Measurements from ENCODE around the gene RAB6D. TPM values are rescaled to one million over a fixed set of nuclear protein-coding genes. Genes with fewer than 3 reads are reported as not detected.

Gene RAB6D
- not detected in 2 replicates for total RNA-seq

DNA sequence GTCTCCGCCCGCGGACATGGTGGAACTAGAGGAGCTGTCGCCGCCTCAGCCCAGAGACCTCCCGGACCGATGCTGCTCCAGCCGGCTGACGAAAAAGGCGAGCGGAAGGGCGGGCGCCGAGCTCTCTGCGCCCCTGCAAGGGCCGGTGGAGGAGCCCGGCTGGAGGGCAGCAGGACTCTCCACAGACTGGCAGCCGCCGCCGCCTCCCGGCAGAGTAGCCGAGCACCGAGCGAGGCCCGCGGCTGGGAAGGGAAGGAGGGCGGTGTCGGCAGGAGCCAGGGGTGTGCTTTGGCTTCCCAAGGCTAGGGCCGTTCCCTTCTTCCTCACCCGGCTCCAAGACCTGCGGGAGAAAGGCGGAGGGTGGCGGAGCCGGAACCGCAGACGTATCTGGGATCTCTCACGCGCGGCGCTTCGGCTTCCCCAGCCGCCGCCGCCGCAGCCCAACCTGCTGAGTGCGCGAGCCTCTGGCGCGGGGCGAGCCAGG is at the start of gene RAB6D:
RAB6D (minus strand) TSS at position 466 of the 484 bp plus-strand sequence; CDS start at position 18, 448 bp downstream.

Other genes with a start within 250 kb of the RAB6D start
- gene POTEE, start 154.6 kb downstream of the RAB6D start, total RNA-seq = not detected in 2 replicates
- not detected in 2 replicates for gene TUBA3D, start 112.0 kb upstream of the RAB6D start, total RNA-seq
- gene MZT2A, start 128.2 kb upstream of the RAB6D start, total RNA-seq = 124 and 128 TPM in 2 replicates
- 12.3 and 16.9 TPM in 2 replicates for gene CCDC74A, start 163.7 kb upstream of the RAB6D start, total RNA-seq

All from pericardium fibroblast (primary cell).